OCI-LY7 (cell line): ENCODE results near the gene CHMP1B.

ENCODE experiments used
- EZH2phosphoT487 ChIP-seq: fragments of 200-600 bp; sonication (generic); IDR thresholded peaks from 2 replicates; pipeline ENCODE4 v1.6.1; 2018; ENCODE audit warnings: low read depth, borderline replicate concordance, mild to moderate bottlenecking, mixed run types, antibody characterized with exemption, low read length, moderate library complexity, mixed read lengths
- TF ChIP-seq, protein P1 (sequence below): fragments of 200-600 bp; sonication (generic); conservative IDR thresholded peaks from 2 replicates; pipeline ENCODE4 v1.5.1; 2014; ENCODE audit warnings: mild to moderate bottlenecking, antibody characterized with exemption, low read length, moderate library complexity, mixed read lengths

DNA sequence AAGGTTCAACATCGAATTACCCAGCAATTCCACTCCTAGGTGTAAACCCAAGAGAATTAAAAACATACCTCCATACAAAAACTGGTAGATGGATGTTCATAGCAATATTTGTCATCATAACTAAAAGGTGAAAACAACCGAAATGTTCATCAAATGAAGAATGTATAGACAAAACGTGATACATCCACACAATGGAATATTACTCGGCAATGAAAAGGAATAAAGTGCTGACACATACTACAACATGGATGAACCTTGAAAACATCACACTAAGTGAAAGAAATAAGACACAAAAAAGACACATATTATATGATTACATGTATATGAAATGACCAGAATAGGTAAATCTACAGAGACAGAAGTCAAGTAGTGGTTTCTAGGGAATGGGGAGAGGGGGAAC is 20.6 kb upstream of the CHMP1B start:
- TF ChIP-seq, protein P1, sequence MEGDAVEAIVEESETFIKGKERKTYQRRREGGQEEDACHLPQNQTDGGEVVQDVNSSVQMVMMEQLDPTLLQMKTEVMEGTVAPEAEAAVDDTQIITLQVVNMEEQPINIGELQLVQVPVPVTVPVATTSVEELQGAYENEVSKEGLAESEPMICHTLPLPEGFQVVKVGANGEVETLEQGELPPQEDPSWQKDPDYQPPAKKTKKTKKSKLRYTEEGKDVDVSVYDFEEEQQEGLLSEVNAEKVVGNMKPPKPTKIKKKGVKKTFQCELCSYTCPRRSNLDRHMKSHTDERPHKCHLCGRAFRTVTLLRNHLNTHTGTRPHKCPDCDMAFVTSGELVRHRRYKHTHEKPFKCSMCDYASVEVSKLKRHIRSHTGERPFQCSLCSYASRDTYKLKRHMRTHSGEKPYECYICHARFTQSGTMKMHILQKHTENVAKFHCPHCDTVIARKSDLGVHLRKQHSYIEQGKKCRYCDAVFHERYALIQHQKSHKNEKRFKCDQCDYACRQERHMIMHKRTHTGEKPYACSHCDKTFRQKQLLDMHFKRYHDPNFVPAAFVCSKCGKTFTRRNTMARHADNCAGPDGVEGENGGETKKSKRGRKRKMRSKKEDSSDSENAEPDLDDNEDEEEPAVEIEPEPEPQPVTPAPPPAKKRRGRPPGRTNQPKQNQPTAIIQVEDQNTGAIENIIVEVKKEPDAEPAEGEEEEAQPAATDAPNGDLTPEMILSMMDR: no peak
- TF ChIP-seq EZH2phosphoT487: no peak
